ENCODE data around the gene ZNF611.

The ZNF611 gene

GRCh38 chr19:52670046-52670445 lies 64.8 kb downstream of the ZNF611 start:
- Histone ChIP-seq H3K27ac (ENCODE audit: low read depth, low read length) (no peak overlapping the region), H3K36me3 (ENCODE audit: insufficient read depth, low read length) (no peaks in the 10 kb centered on the region), H3K27me3 (ENCODE audit: control insufficient read depth in 1 of 2, insufficient read depth in 2 of 2, low read length in 2 of 2) (no peaks in the 10 kb centered on the region), H3K4me3 (ENCODE audit: low read depth in 1 of 2, low read length in 2 of 2) (no peak overlapping the region), H3K9ac (ENCODE audit: low read length) (no peak overlapping the region), H3K4me1 (ENCODE audit: insufficient read depth, low read length) (no peaks in the 10 kb centered on the region), H3K9me3 (ENCODE audit: low read length) (no peaks in the 10 kb centered on the region)

GRCh38 chr19:52669586-52669985 lies 65.3 kb downstream of the ZNF611 start:
- H3K27ac ChIP-seq (ENCODE audit: low read depth, low read length), result no peak overlapping the region
- H3K9me3 ChIP-seq (ENCODE audit: low read length), result no peaks in the 10 kb centered on the region
- H3K27me3 ChIP-seq (ENCODE audit: control insufficient read depth in 1 of 2, insufficient read depth in 2 of 2, low read length in 2 of 2), result no peaks in the 10 kb centered on the region
- no peaks in the 10 kb centered on the region for H3K36me3 ChIP-seq (ENCODE audit: insufficient read depth, low read length)
- no peak overlapping the region for H3K4me3 ChIP-seq (ENCODE audit: low read depth in 1 of 2, low read length in 2 of 2)
- no peaks in the 10 kb centered on the region for H3K4me1 ChIP-seq (ENCODE audit: insufficient read depth, low read length)
- no peak overlapping the region for H3K9ac ChIP-seq (ENCODE audit: low read length)

- no peaks in the 10 kb centered on the region for H3K4me1 ChIP-seq (ENCODE audit: insufficient read depth, low read length)
- H3K9ac ChIP-seq (ENCODE audit: low read length), result no peak overlapping the region
- H3K27me3 ChIP-seq (ENCODE audit: control insufficient read depth in 1 of 2, insufficient read depth in 2 of 2, low read length in 2 of 2), result no peaks in the 10 kb centered on the region
- no peaks in the 10 kb centered on the region for H3K36me3 ChIP-seq (ENCODE audit: insufficient read depth, low read length)
- no peaks in the 10 kb centered on the region for H3K9me3 ChIP-seq (ENCODE audit: low read length)
- H3K27ac ChIP-seq (ENCODE audit: low read depth, low read length), result no peak overlapping the region
- no peak overlapping the region for H3K4me3 ChIP-seq (ENCODE audit: low read depth in 1 of 2, low read length in 2 of 2)
Measured at GRCh38 chr19:52667972-52668371, 66.9 kb downstream of the ZNF611 start.

GRCh38 chr19:52666506-52666905 lies 68.3 kb downstream of the ZNF611 start:
- Histone ChIP-seq H3K27me3 (ENCODE audit: control insufficient read depth in 1 of 2, insufficient read depth in 2 of 2, low read length in 2 of 2) (no peaks in the 10 kb centered on the region), H3K9ac (ENCODE audit: low read length) (no peak overlapping the region), H3K9me3 (ENCODE audit: low read length) (no peaks in the 10 kb centered on the region), H3K4me1 (ENCODE audit: insufficient read depth, low read length) (no peaks in the 10 kb centered on the region), H3K27ac (ENCODE audit: low read depth, low read length) (no peak overlapping the region), H3K36me3 (ENCODE audit: insufficient read depth, low read length) (no peaks in the 10 kb centered on the region), H3K4me3 (ENCODE audit: low read depth in 1 of 2, low read length in 2 of 2) (no peak overlapping the region)

- Histone ChIP-seq H3K9me3 (ENCODE audit: low read length) (no peaks in the 10 kb centered on the region), H3K4me3 (ENCODE audit: low read depth in 1 of 2, low read length in 2 of 2) (no peak overlapping the region), H3K36me3 (ENCODE audit: insufficient read depth, low read length) (no peaks in the 10 kb centered on the region), H3K9ac (ENCODE audit: low read length) (no peak overlapping the region), H3K27ac (ENCODE audit: low read depth, low read length) (no peak overlapping the region), H3K27me3 (ENCODE audit: control insufficient read depth in 1 of 2, insufficient read depth in 2 of 2, low read length in 2 of 2) (no peaks in the 10 kb centered on the region), H3K4me1 (ENCODE audit: insufficient read depth, low read length) (no peaks in the 10 kb centered on the region)
Measured at GRCh38 chr19:52665529-52665928, 69.3 kb downstream of the ZNF611 start.

- no peak overlapping the region for H3K4me3 ChIP-seq (ENCODE audit: low read depth in 1 of 2, low read length in 2 of 2)
- no peak overlapping the region for H3K27ac ChIP-seq (ENCODE audit: low read depth, low read length)
- no peaks in the 10 kb centered on the region for H3K4me1 ChIP-seq (ENCODE audit: insufficient read depth, low read length)
- no peak overlapping the region for H3K9ac ChIP-seq (ENCODE audit: low read length)
- H3K27me3 ChIP-seq (ENCODE audit: control insufficient read depth in 1 of 2, insufficient read depth in 2 of 2, low read length in 2 of 2), result no peaks in the 10 kb centered on the region
- H3K9me3 ChIP-seq (ENCODE audit: low read length), result no peaks in the 10 kb centered on the region
- H3K36me3 ChIP-seq (ENCODE audit: insufficient read depth, low read length), result peaks cover 5% of the 10 kb centered on the region
Measured at GRCh38 chr19:52665027-52665426, 69.8 kb downstream of the ZNF611 start.

GRCh38 chr19:52664461-52664860 lies 70.4 kb downstream of the ZNF611 start:
- H3K27me3 ChIP-seq (ENCODE audit: control insufficient read depth in 1 of 2, insufficient read depth in 2 of 2, low read length in 2 of 2), result no peaks in the 10 kb centered on the region
- H3K27ac ChIP-seq (ENCODE audit: low read depth, low read length), result no peak overlapping the region
- H3K4me1 ChIP-seq (ENCODE audit: insufficient read depth, low read length), result no peaks in the 10 kb centered on the region
- H3K4me3 ChIP-seq (ENCODE audit: low read depth in 1 of 2, low read length in 2 of 2), result no peak overlapping the region
- H3K36me3 ChIP-seq (ENCODE audit: insufficient read depth, low read length), result peaks cover 10% of the 10 kb centered on the region
- no peak overlapping the region for H3K9ac ChIP-seq (ENCODE audit: low read length)
- H3K9me3 ChIP-seq (ENCODE audit: low read length), result no peaks in the 10 kb centered on the region

GRCh38 chr19:52662631-52663030 lies 72.2 kb downstream of the ZNF611 start:
- Histone ChIP-seq H3K9me3 (ENCODE audit: low read length) (no peaks in the 10 kb centered on the region), H3K4me3 (ENCODE audit: low read depth in 1 of 2, low read length in 2 of 2) (no peak overlapping the region), H3K4me1 (ENCODE audit: insufficient read depth, low read length) (no peaks in the 10 kb centered on the region), H3K36me3 (ENCODE audit: insufficient read depth, low read length) (peaks cover 24% of the 10 kb centered on the region), H3K27me3 (ENCODE audit: control insufficient read depth in 1 of 2, insufficient read depth in 2 of 2, low read length in 2 of 2) (no peaks in the 10 kb centered on the region), H3K27ac (ENCODE audit: low read depth, low read length) (no peak overlapping the region), H3K9ac (ENCODE audit: low read length) (no peak overlapping the region)

GRCh38 chr19:52660981-52661380 lies 73.9 kb downstream of the ZNF611 start:
- Histone ChIP-seq H3K9ac (ENCODE audit: low read length) (no peak overlapping the region), H3K27ac (ENCODE audit: low read depth, low read length) (no peak overlapping the region), H3K9me3 (ENCODE audit: low read length) (no peaks in the 10 kb centered on the region), H3K4me1 (ENCODE audit: insufficient read depth, low read length) (no peaks in the 10 kb centered on the region), H3K4me3 (ENCODE audit: low read depth in 1 of 2, low read length in 2 of 2) (no peak overlapping the region), H3K27me3 (ENCODE audit: control insufficient read depth in 1 of 2, insufficient read depth in 2 of 2, low read length in 2 of 2) (no peaks in the 10 kb centered on the region), H3K36me3 (ENCODE audit: insufficient read depth, low read length) (peaks cover 24% of the 10 kb centered on the region)

GRCh38 chr19:52659013-52659412 lies 75.8 kb downstream of the ZNF611 start:
- Histone ChIP-seq H3K9ac (ENCODE audit: low read length) (no peak overlapping the region), H3K4me3 (ENCODE audit: low read depth in 1 of 2, low read length in 2 of 2) (no peak overlapping the region), H3K9me3 (ENCODE audit: low read length) (no peaks in the 10 kb centered on the region), H3K27me3 (ENCODE audit: control insufficient read depth in 1 of 2, insufficient read depth in 2 of 2, low read length in 2 of 2) (no peaks in the 10 kb centered on the region), H3K36me3 (ENCODE audit: insufficient read depth, low read length) (peaks cover 35% of the 10 kb centered on the region), H3K4me1 (ENCODE audit: insufficient read depth, low read length) (no peaks in the 10 kb centered on the region), H3K27ac (ENCODE audit: low read depth, low read length) (no peak overlapping the region)

- peaks cover 39% of the 10 kb centered on the region for H3K36me3 ChIP-seq (ENCODE audit: insufficient read depth, low read length)
Measured at GRCh38 chr19:52658595-52658994, 76.2 kb downstream of the ZNF611 start.

GRCh38 chr19:52653161-52653560 lies 81.7 kb downstream of the ZNF611 start:
- Histone ChIP-seq H3K27ac (ENCODE audit: low read depth, low read length) (no peak overlapping the region), H3K9ac (ENCODE audit: low read length) (no peak overlapping the region), H3K9me3 (ENCODE audit: low read length) (no peaks in the 10 kb centered on the region), H3K4me1 (ENCODE audit: insufficient read depth, low read length) (no peaks in the 10 kb centered on the region), H3K36me3 (ENCODE audit: insufficient read depth, low read length) (peaks cover 29% of the 10 kb centered on the region), H3K4me3 (ENCODE audit: low read depth in 1 of 2, low read length in 2 of 2) (no peak overlapping the region), H3K27me3 (ENCODE audit: control insufficient read depth in 1 of 2, insufficient read depth in 2 of 2, low read length in 2 of 2) (no peaks in the 10 kb centered on the region)

More at GRCh38 chr19:52658595-52658994, 76.2 kb downstream of the ZNF611 start:
- Histone ChIP-seq H3K9me3 (ENCODE audit: low read length) (no peaks in the 10 kb centered on the region), H3K9ac (ENCODE audit: low read length) (no peak overlapping the region), H3K4me1 (ENCODE audit: insufficient read depth, low read length) (no peaks in the 10 kb centered on the region), H3K4me3 (ENCODE audit: low read depth in 1 of 2, low read length in 2 of 2) (no peak overlapping the region), H3K27me3 (ENCODE audit: control insufficient read depth in 1 of 2, insufficient read depth in 2 of 2, low read length in 2 of 2) (no peaks in the 10 kb centered on the region), H3K27ac (ENCODE audit: low read depth, low read length) (no peak overlapping the region)

Measured in muscle layer of colon (tissue), 2 donors.